Measurements from ENCODE around the gene GRIN2A.

The GRIN2A gene

DNA sequence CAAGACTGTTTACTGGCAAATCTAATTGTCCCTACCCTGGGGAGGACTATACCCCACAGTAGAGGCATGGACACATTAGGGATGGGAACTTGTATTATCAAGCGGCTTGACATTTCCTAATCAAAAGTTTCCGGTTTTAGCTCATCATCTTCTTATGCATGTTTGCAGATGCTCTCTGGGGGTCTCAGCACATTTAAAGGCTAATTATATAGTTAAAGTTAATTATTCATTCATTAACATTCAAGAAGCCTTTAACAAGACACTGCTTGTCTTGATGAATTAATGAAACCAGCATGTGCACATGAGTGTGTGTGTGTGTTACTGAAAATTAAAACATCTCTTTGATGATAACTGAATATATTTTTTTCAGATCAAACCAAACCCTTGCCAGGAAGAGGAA lies 377.1 kb downstream of the GRIN2A start:
- TF ChIP-seq ISL1 (CRISPR knock-in tag; IDR thresholded peaks at IDR 0.05) = no peak
- TF ChIP-seq, protein P1, sequence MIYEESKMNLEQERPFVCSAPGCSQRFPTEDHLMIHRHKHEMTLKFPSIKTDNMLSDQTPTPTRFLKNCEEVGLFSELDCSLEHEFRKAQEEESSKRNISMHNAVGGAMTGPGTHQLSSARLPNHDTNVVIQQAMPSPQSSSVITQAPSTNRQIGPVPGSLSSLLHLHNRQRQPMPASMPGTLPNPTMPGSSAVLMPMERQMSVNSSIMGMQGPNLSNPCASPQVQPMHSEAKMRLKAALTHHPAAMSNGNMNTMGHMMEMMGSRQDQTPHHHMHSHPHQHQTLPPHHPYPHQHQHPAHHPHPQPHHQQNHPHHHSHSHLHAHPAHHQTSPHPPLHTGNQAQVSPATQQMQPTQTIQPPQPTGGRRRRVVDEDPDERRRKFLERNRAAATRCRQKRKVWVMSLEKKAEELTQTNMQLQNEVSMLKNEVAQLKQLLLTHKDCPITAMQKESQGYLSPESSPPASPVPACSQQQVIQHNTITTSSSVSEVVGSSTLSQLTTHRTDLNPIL (CRISPR knock-in tag; IDR thresholded peaks at IDR 0.05; ENCODE audit: low read depth) = no peak
- TF ChIP-seq CSDC2 (CRISPR knock-in tag; IDR thresholded peaks at IDR 0.05) = no peak
- TF ChIP-seq PPARA (CRISPR knock-in tag; IDR thresholded peaks at IDR 0.05; ENCODE audit: borderline replicate concordance) = no peak
- TF ChIP-seq ZFP30 (CRISPR knock-in tag; IDR thresholded peaks at IDR 0.05) = no peak
- TF ChIP-seq TCF4 (CRISPR knock-in tag; IDR thresholded peaks at IDR 0.05; ENCODE audit: borderline replicate concordance) = no peak
- TF ChIP-seq, protein P2, sequence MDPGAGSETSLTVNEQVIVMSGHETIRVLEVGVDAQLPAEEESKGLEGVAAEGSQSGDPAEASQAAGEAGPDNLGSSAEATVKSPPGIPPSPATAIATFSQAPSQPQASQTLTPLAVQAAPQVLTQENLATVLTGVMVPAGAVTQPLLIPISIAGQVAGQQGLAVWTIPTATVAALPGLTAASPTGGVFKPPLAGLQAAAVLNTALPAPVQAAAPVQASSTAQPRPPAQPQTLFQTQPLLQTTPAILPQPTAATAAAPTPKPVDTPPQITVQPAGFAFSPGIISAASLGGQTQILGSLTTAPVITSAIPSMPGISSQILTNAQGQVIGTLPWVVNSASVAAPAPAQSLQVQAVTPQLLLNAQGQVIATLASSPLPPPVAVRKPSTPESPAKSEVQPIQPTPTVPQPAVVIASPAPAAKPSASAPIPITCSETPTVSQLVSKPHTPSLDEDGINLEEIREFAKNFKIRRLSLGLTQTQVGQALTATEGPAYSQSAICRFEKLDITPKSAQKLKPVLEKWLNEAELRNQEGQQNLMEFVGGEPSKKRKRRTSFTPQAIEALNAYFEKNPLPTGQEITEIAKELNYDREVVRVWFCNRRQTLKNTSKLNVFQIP (CRISPR knock-in tag; IDR thresholded peaks at IDR 0.05; ENCODE audit: borderline replicate concordance, low read depth) = no peak
- no peak for TF ChIP-seq OSR1 (CRISPR knock-in tag; IDR thresholded peaks at IDR 0.05)
- TF ChIP-seq ZNF8 (CRISPR knock-in tag; IDR thresholded peaks at IDR 0.05) = no peak
- no peak for TF ChIP-seq CSRNP3 (CRISPR knock-in tag; IDR thresholded peaks at IDR 0.05)
- no peak for TF ChIP-seq GLIS3 (CRISPR knock-in tag; IDR thresholded peaks at IDR 0.05)
- TF ChIP-seq RARB (CRISPR knock-in tag; IDR thresholded peaks at IDR 0.05) = no peak
- TF ChIP-seq, protein P3, sequence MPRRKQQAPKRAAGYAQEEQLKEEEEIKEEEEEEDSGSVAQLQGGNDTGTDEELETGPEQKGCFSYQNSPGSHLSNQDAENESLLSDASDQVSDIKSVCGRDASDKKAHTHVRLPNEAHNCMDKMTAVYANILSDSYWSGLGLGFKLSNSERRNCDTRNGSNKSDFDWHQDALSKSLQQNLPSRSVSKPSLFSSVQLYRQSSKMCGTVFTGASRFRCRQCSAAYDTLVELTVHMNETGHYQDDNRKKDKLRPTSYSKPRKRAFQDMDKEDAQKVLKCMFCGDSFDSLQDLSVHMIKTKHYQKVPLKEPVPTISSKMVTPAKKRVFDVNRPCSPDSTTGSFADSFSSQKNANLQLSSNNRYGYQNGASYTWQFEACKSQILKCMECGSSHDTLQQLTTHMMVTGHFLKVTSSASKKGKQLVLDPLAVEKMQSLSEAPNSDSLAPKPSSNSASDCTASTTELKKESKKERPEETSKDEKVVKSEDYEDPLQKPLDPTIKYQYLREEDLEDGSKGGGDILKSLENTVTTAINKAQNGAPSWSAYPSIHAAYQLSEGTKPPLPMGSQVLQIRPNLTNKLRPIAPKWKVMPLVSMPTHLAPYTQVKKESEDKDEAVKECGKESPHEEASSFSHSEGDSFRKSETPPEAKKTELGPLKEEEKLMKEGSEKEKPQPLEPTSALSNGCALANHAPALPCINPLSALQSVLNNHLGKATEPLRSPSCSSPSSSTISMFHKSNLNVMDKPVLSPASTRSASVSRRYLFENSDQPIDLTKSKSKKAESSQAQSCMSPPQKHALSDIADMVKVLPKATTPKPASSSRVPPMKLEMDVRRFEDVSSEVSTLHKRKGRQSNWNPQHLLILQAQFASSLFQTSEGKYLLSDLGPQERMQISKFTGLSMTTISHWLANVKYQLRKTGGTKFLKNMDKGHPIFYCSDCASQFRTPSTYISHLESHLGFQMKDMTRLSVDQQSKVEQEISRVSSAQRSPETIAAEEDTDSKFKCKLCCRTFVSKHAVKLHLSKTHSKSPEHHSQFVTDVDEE (CRISPR knock-in tag; IDR thresholded peaks at IDR 0.05) = no peak
- no peak for TF ChIP-seq ZNF70 (CRISPR knock-in tag; IDR thresholded peaks at IDR 0.05)
- no peak for ATAC-seq

- no peak for ATAC-seq
Observed at GRCh38 chr16:9802160-9802559, 380.1 kb downstream of the GRIN2A start.

DNA sequence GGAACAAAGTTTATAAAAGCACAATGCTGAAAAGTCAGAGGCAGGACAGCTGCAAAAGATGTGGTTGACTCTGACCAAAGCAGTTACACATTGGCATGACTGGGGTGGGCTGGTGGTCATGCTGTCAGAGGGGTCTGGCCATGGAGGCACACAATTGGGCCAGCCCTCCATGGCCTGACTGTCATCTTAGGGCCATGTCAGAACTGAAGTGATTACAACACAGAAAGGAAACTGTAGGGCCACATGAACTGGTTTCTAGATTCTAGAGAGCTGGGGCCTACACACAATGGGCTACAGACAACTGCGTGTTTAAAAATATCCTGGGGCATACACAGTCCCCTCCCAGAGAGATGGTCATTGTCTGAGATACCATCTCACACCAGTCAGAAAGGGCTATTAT lies 380.6 kb downstream of the GRIN2A start:
- no peak for ATAC-seq
- TF ChIP-seq, protein P4, sequence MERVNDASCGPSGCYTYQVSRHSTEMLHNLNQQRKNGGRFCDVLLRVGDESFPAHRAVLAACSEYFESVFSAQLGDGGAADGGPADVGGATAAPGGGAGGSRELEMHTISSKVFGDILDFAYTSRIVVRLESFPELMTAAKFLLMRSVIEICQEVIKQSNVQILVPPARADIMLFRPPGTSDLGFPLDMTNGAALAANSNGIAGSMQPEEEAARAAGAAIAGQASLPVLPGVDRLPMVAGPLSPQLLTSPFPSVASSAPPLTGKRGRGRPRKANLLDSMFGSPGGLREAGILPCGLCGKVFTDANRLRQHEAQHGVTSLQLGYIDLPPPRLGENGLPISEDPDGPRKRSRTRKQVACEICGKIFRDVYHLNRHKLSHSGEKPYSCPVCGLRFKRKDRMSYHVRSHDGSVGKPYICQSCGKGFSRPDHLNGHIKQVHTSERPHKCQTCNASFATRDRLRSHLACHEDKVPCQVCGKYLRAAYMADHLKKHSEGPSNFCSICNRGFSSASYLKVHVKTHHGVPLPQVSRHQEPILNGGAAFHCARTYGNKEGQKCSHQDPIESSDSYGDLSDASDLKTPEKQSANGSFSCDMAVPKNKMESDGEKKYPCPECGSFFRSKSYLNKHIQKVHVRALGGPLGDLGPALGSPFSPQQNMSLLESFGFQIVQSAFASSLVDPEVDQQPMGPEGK (CRISPR knock-in tag; IDR thresholded peaks at IDR 0.05; ENCODE audit: borderline replicate concordance) = no peak
- no peak for TF ChIP-seq ESRRG (CRISPR knock-in tag; IDR thresholded peaks at IDR 0.05)
- no peak for TF ChIP-seq TOX (CRISPR knock-in tag; IDR thresholded peaks at IDR 0.05; ENCODE audit: borderline replicate concordance)
- TF ChIP-seq ZC3H10 (CRISPR knock-in tag; IDR thresholded peaks at IDR 0.05) = no peak
- TF ChIP-seq ARNTL (CRISPR knock-in tag; IDR thresholded peaks at IDR 0.05; ENCODE audit: borderline replicate concordance, low read depth) = no peak
- TF ChIP-seq OSR1 (CRISPR knock-in tag; IDR thresholded peaks at IDR 0.05) = no peak
- TF ChIP-seq, protein P3 (CRISPR knock-in tag; IDR thresholded peaks at IDR 0.05) = no peak
- TF ChIP-seq ZNF70 (CRISPR knock-in tag; IDR thresholded peaks at IDR 0.05) = no peak
- TF ChIP-seq CSDC2 (CRISPR knock-in tag; IDR thresholded peaks at IDR 0.05) = no peak
- TF ChIP-seq, protein P1 (CRISPR knock-in tag; IDR thresholded peaks at IDR 0.05; ENCODE audit: low read depth) = no peak
- TF ChIP-seq, protein P2 (CRISPR knock-in tag; IDR thresholded peaks at IDR 0.05; ENCODE audit: borderline replicate concordance, low read depth) = no peak
- no peak for TF ChIP-seq BACH2 (CRISPR knock-in tag; IDR thresholded peaks at IDR 0.05; ENCODE audit: borderline replicate concordance)
- no peak for TF ChIP-seq RARB (CRISPR knock-in tag; IDR thresholded peaks at IDR 0.05)
- no peak for TF ChIP-seq PPARA (CRISPR knock-in tag; IDR thresholded peaks at IDR 0.05; ENCODE audit: borderline replicate concordance)
- no peak for TF ChIP-seq ZFP30 (CRISPR knock-in tag; IDR thresholded peaks at IDR 0.05)
- no peak for TF ChIP-seq ISL1 (CRISPR knock-in tag; IDR thresholded peaks at IDR 0.05)

More at GRCh38 chr16:9802160-9802559, 380.1 kb downstream of the GRIN2A start:
- TF ChIP-seq PPARA (CRISPR knock-in tag; IDR thresholded peaks at IDR 0.05; ENCODE audit: borderline replicate concordance) = no peak
- TF ChIP-seq ISL1 (CRISPR knock-in tag; IDR thresholded peaks at IDR 0.05) = no peak

All from SK-N-SH treated with all-trans-retinoic acid at 6 μM for 48 hours (cell line).